K562 (cell line): ENCODE results near the gene CARS2. TPM values are rescaled to one million over a fixed set of nuclear protein-coding genes. Genes with fewer than 3 reads are reported as not detected.
"Not testable (repeated sequence)": the region's sequence is repeated elsewhere in the genome, so short reads cannot be mapped to it uniquely, and the experiment has no call there.

ENCODE experiments used
- ATAC-seq: fragments of 200-7000 bp; cut with Tn5 transposase; 3 replicates; pipeline ENCODE4 v1.9.1; 2020; ENCODE audit warnings: moderate library complexity
- BruUV-seq: library from RNA; stranded (reverse); fragments of 400-500 nt; replicated peaks from 2 replicates; lab custom pipeline; 2021; lab: Mats Ljungman, UMichigan
- CTCF ChIA-PET: fragments of 300-600 bp; formaldehyde crosslinking; extraction: SDS; loops from one replicate; lab custom pipeline; 2021; ENCODE audit warnings: low intra/inter-chr PET ratio; lab: Yijun Ruan, JAX
- POLR2A ChIA-PET: fragments of 300-600, 350-650 bp; sonication (Branson Sonifier 250); formaldehyde crosslinking; extraction: SDS; loops from one replicate; lab custom pipeline; 2021; ENCODE audit warnings: antibody characterized with exemption, inconsistent platforms; lab: Yijun Ruan, JAX
- DNase-seq, 4 experiments: peaks; one replicate each; pipeline versions ENCODE4 v3.0.0 to v3.0.0-alpha.2; 2011 to 2018; ENCODE audit warnings: low spot score in 3 of 4, mixed read lengths in 3 of 4; ENCODE audit errors: extremely low read depth in 1 of 4
- FAIRE-seq: peaks from 2 replicates; lab custom pipeline; 2011; peaks lifted over from hg19 to GRCh38; lab: Jason Lieb, UNC
- H2AFZ ChIP-seq: 2 replicates; pipeline ENCODE4 v1.6.0; 2011; ENCODE audit warnings: low read depth, low read length, control low read depth, inconsistent platforms
- H3K27ac ChIP-seq: fragments of 200-600 bp; 3 replicates; pipeline ENCODE4 v1.8.0; 2011; ENCODE audit warnings: low read depth, mild to moderate bottlenecking, control low read depth, inconsistent platforms, low read length, moderate library complexity, mixed read lengths; ENCODE audit errors: extremely low read depth
- H3K27me3 ChIP-seq, 2 experiments: fragments of 300-600 bp in 1 of 2; 2 replicates in 1 of 2; 3 replicates in 1 of 2; pipeline versions ENCODE4 v1.6.0 to v1.8.0; 2011; ENCODE audit warnings: inconsistent platforms in 2 of 2, low read length in 2 of 2, mild to moderate bottlenecking in 1 of 2, mixed read lengths in 1 of 2, moderate library complexity in 1 of 2; ENCODE audit not compliant: control insufficient read depth in 2 of 2, insufficient read depth in 2 of 2
- H3K36me3 ChIP-seq: fragments of 300-600 bp; 3 replicates; pipeline ENCODE4 v1.8.0; 2011; ENCODE audit warnings: mild to moderate bottlenecking, low read length, inconsistent platforms; ENCODE audit not compliant: control insufficient read depth, insufficient read depth
- H3K4me1 ChIP-seq, 2 experiments: fragments of 200-600 bp in 1 of 2; replicated peaks in 1 of 2; 2 replicates in 1 of 2; 3 replicates in 1 of 2; pipeline versions ENCODE4 v1.5.1 to v1.8.0; 2011; ENCODE audit warnings: inconsistent platforms in 2 of 2, low read length in 2 of 2, mild to moderate bottlenecking in 1 of 2, mixed read lengths in 1 of 2, moderate library complexity in 1 of 2; ENCODE audit not compliant: control insufficient read depth in 2 of 2, insufficient read depth in 2 of 2
- H3K4me2 ChIP-seq: 2 replicates; pipeline ENCODE4 v1.6.1; 2011; ENCODE audit warnings: low read length, control low read depth, inconsistent platforms, mixed read lengths; ENCODE audit not compliant: insufficient read depth
- H3K4me3 ChIP-seq: fragments of 200-600 bp; sonication (generic), shearing (Covaris generic); 2 replicates; pipeline ENCODE4 v1.5.1; 2016; ENCODE audit warnings: control low read depth, inconsistent platforms
- H3K79me2 ChIP-seq: fragments of 200-600 bp; 3 replicates; pipeline ENCODE4 v1.8.0; 2011; ENCODE audit warnings: low read length, inconsistent platforms; ENCODE audit not compliant: control insufficient read depth, insufficient read depth
- H3K9ac ChIP-seq, 2 experiments: 2 replicates each; pipeline versions ENCODE4 v1.6.0 to v1.6.1; 2011; ENCODE audit warnings: low read depth in 2 of 2, low read length in 2 of 2, control low read depth in 1 of 2, inconsistent platforms in 1 of 2, mild to moderate bottlenecking in 1 of 2, mixed read lengths in 1 of 2; ENCODE audit not compliant: insufficient read depth in 1 of 2
- H3K9me1 ChIP-seq: one replicate; pipeline ENCODE4 v1.6.0; 2011; ENCODE audit warnings: inconsistent platforms, mild to moderate bottlenecking, low read length, moderate library complexity; ENCODE audit not compliant: control insufficient read depth, insufficient read depth
- H3K9me3 ChIP-seq: replicated peaks from 2 replicates; pipeline ENCODE4 v1.5.1; 2011; ENCODE audit warnings: low read depth, low read length, inconsistent platforms; ENCODE audit not compliant: control insufficient read depth, insufficient read depth
- H4K20me1 ChIP-seq: replicated peaks from 2 replicates; pipeline ENCODE4 v1.6.1; 2011; ENCODE audit warnings: low read length, inconsistent platforms, mixed read lengths; ENCODE audit not compliant: control insufficient read depth, insufficient read depth
- SPI1 ChIP-seq: IDR thresholded peaks from 2 replicates; pipeline ENCODE4 v1.6.1; 2011; ENCODE audit warnings: low read depth, low read length, control low read depth, borderline replicate concordance
- ZNF561 ChIP-seq: fragments of 450-650 bp; formaldehyde crosslinking; conservative IDR thresholded peaks from 2 replicates; pipeline ENCODE4 v1.4.0; 2020; ENCODE audit warnings: mild to moderate bottlenecking, moderate library complexity
- WGBS: fragments of 100-300 bp; shearing (Covaris generic); methylation state at CpG from one replicate; pipeline ENCODE4 v1.1.6; 2016; ENCODE audit warnings: low coverage, mixed read lengths; ENCODE audit not compliant: insufficient coverage; ENCODE audit errors: missing lambda C conversion rate; 5-methylcytosine and 5-hydroxymethylcytosine counted together
- in situ Hi-C: fragments of 300-500 bp; cut with MboI; formaldehyde crosslinking; loops from 4 replicates; pipeline ENCODE4 v1.15.0; 2018; ENCODE audit warnings: inconsistent platforms, mixed read lengths
- intact Hi-C: fragments of 100-400 bp; cut with micrococcal nuclease; formaldehyde crosslinking; loops from 2 replicates; pipeline ENCODE4 v1.14.2; 2022
- polyA plus RNA-seq, 8 experiments: library from polyadenylated mRNA; depleted of rRNA in 4 of 8; stranded (reverse) in 5 of 8; unstranded in 3 of 8; fragments of >200 nt; fragmentation: Nextera tagmentation in 2 of 8; fragmentation: Illumina TruSeq in 1 of 8; extraction: Ambion mirVana in 2 of 8; extraction: Trizol in 1 of 8; gene quantifications; 2 replicates each; pipeline versions ENCODE4 v1.2.1 to v1.2.3, GENCODE V29; 2011 to 2014; ENCODE audit warnings: inconsistent platforms in 1 of 8, missing spikeins in 1 of 8
- total RNA-seq, 7 experiments: library from RNA; depleted of rRNA in 6 of 7; stranded (reverse); fragments of >200 nt in 6 of 7; fragmentation: Illumina TruSeq in 2 of 7; extraction: Trizol in 2 of 7; gene quantifications; 2 replicates each; pipeline versions ENCODE4 v1.2.1 to v1.2.3, GENCODE V29; 2011 to 2021; ENCODE audit warnings: low replicate concordance in 1 of 7

CARS2 gene
- total and polyA plus RNA-seq, 9 of the 15 experiments (the other 6 are each of a cell fraction or from before 2014, with no cell fraction given) = 1.7 to 37.4 (median 30.5) TPM

DNA sequence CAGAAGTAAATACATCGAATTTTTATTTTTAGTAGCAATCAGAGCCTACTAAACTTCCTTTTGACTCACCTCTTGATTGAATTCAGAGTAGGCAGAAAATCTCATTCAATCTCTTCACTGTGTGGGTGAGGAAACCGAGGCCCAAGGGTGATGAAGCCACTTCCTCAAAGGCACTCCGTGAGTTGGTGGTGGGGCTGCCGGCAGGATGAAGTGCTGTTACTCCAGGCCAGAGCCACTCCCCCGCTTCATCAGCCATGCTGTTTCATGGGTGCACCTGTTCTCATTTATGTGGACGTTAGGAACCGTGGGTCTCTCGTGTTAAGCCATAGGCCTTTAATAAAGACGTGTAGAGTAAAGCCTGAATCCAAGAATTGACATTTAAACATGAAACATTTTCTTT is 20.8 kb upstream of the CARS2 start:
- Histone ChIP-seq H3K4me1 (no peaks in the 10 kb centered on the region; a peak in 2 of 5 replicates), H3K27ac (no peak overlapping the region), H3K4me3 (no peak overlapping the region), H3K9me3 (no peaks in the 10 kb centered on the region), H3K36me3 (no peaks in the 10 kb centered on the region), H4K20me1 (no peaks in the 10 kb centered on the region), H3K79me2 (no peaks in the 10 kb centered on the region), H3K27me3 (no peaks in the 10 kb centered on the region), H2AFZ (no peak overlapping the region), H3K9ac (no peak overlapping the region), H3K4me2 (no peak overlapping the region), H3K9me1 (no peaks in the 10 kb centered on the region)
- ATAC-seq (peak; percentile 56; the same call in 2 of the 3 replicates), DNase-seq (no peak), FAIRE-seq (no peak)
- ChIA-PET POLR2A (no interaction called here), CTCF (no interaction called here)
- no TSS peak for BruUV-seq
- TF ChIP-seq SPI1 (peak; percentile 65), ZNF561 (CRISPR knock-in tag) (no peak)
- WGBS = 44% methylated on average over 8 of the region's 9 CpGs
- intact Hi-C loops (no loop called here), in situ Hi-C loops (no loop called here)

DNA sequence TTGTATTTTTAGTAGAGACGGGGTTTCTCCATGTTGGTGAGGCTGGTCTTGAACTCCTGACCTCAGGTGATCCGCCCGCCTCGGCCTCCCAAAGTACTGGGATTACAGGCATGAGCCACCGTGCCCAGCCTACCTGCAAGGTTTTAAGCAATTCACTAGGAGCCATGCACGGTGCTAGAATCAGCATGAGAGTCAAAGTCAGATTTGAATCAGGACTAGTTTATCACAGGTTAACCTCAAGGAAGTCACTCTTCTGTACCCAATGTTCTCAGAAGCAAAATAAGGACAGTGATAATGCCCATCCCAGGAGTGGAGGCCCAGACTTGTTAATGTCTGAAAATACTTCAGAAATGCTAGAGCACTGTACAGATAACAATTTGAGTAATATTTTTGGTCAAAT is 20.2 kb upstream of the CARS2 start:
- H3K27ac ChIP-seq, H3K4me2 ChIP-seq, H3K9ac ChIP-seq, DNase-seq, in situ Hi-C loops, FAIRE-seq, intact Hi-C loops, CTCF ChIA-PET, H3K4me3 ChIP-seq, H3K79me2 ChIP-seq, H3K36me3 ChIP-seq, H2AFZ ChIP-seq, ATAC-seq, H3K9me1 ChIP-seq, POLR2A ChIA-PET, H4K20me1 ChIP-seq, H3K4me1 ChIP-seq, H3K27me3 ChIP-seq, H3K9me3 ChIP-seq, BruUV-seq: not testable (repeated sequence)
- 35% methylated on average over 2 of the region's 6 CpGs for WGBS
